Neural cell (in vitro differentiated cells): ENCODE data around the gene SND1. TPM values are rescaled to one million over a fixed set of nuclear protein-coding genes. Genes with fewer than 3 reads are reported as not detected.

Experiments used
- H2AFZ ChIP-seq: fragments of 200-600, 300-800 bp; sonication (generic), shearing (Covaris generic); 2 replicates; pipeline ENCODE4 v1.6.0; 2014; ENCODE audit warnings: low read depth, mild to moderate bottlenecking, antibody characterized with exemption, low read length, moderate library complexity
- H3F3A ChIP-seq: fragments of 200-600 bp; shearing (Covaris generic); 2 replicates; pipeline ENCODE4 v1.6.1; 2016; ENCODE audit warnings: mild to moderate bottlenecking, moderate library complexity, mixed read lengths, antibody characterized with exemption, low read length; ENCODE audit not compliant: insufficient read depth, poor library complexity, severe bottlenecking
- H3K27ac ChIP-seq: fragments of 200-600, 300-800 bp; sonication (generic), shearing (Covaris generic); 2 replicates; pipeline ENCODE4 v1.5.1; 2014; ENCODE audit warnings: mild to moderate bottlenecking, low read length, moderate library complexity
- H3K27me3 ChIP-seq: fragments of 300-800, 200-600 bp; sonication (generic), shearing (Covaris generic); 2 replicates; pipeline ENCODE4 v1.6.0; 2014; ENCODE audit warnings: mild to moderate bottlenecking, low read depth, low read length, moderate library complexity; ENCODE audit not compliant: insufficient read depth
- H3K36me3 ChIP-seq: fragments of 300-800, 200-600 bp; sonication (generic), shearing (Covaris generic); 2 replicates; pipeline ENCODE4 v1.5.1; 2014; ENCODE audit warnings: mild to moderate bottlenecking, antibody characterized with exemption, low read length, moderate library complexity; ENCODE audit not compliant: insufficient read depth
- H3K4me2 ChIP-seq: fragments of 300-800, 200-600 bp; sonication (generic), shearing (Covaris generic); 2 replicates; pipeline ENCODE4 v1.6.0; 2014; ENCODE audit warnings: mild to moderate bottlenecking, low read length
- H3K4me3 ChIP-seq: fragments of 300-800, 200-600 bp; sonication (generic), shearing (Covaris generic); 2 replicates; pipeline ENCODE4 v1.5.1; 2014; ENCODE audit warnings: mild to moderate bottlenecking, low read length, moderate library complexity
- H3K79me2 ChIP-seq: fragments of 200-600 bp; shearing (Covaris generic); replicated peaks from 2 replicates; pipeline ENCODE4 v1.6.0; 2014; ENCODE audit warnings: mild to moderate bottlenecking, low read length, moderate library complexity; ENCODE audit not compliant: insufficient read depth
- H3K9ac ChIP-seq: fragments of 300-800, 200-600 bp; sonication (generic), shearing (Covaris generic); 2 replicates; pipeline ENCODE4 v1.6.1; 2016; ENCODE audit warnings: mild to moderate bottlenecking, low read length, mixed read lengths
- H3K9me2 ChIP-seq: fragments of 200-600 bp; shearing (Covaris generic); 2 replicates; pipeline ENCODE4 v1.6.1; 2016; ENCODE audit warnings: mild to moderate bottlenecking, low read length, mixed read lengths; ENCODE audit not compliant: insufficient read depth
- H3K9me3 ChIP-seq: fragments of 200-600, 300-800 bp; sonication (generic), shearing (Covaris generic); 2 replicates; pipeline ENCODE4 v1.6.1; 2016; ENCODE audit warnings: mild to moderate bottlenecking, mixed run types, low read length, moderate library complexity, mixed read lengths
- H4K20me1 ChIP-seq: fragments of 200-600 bp; shearing (Covaris generic); 2 replicates; pipeline ENCODE4 v1.6.1; 2016; ENCODE audit warnings: mild to moderate bottlenecking, mixed run types; ENCODE audit not compliant: insufficient read depth
- CTCF ChIP-seq: fragments of 450-650 bp; IDR thresholded peaks from 2 replicates; pipeline ENCODE4 v1.5.1; 2014; ENCODE audit warnings: antibody characterized with exemption, mild to moderate bottlenecking, moderate library complexity; ENCODE audit not compliant: poor library complexity, severe bottlenecking
- EP300 ChIP-seq: fragments of 450-650 bp; conservative IDR thresholded peaks from 2 replicates; pipeline ENCODE4 v1.6.1; 2014; ENCODE audit warnings: antibody characterized with exemption, mild to moderate bottlenecking, moderate library complexity; ENCODE audit not compliant: poor library complexity, severe bottlenecking
- EZH2 ChIP-seq: fragments of 200-600, 300-800 bp; shearing (Covaris generic), sonication (generic); IDR thresholded peaks from 2 replicates; pipeline ENCODE4 v1.6.1; 2014; ENCODE audit warnings: antibody characterized with exemption, low read length, borderline replicate concordance, mild to moderate bottlenecking; ENCODE audit not compliant: insufficient read depth, poor library complexity, severe bottlenecking
- MXI1 ChIP-seq: fragments of 450-650 bp; conservative IDR thresholded peaks from 2 replicates; pipeline ENCODE4 v1.6.1; 2014; ENCODE audit warnings: antibody characterized with exemption, mild to moderate bottlenecking; ENCODE audit not compliant: poor library complexity, severe bottlenecking
- POLR2AphosphoS5 ChIP-seq: IDR thresholded peaks from 2 replicates; pipeline ENCODE4 v1.6.1; 2012
- RAD21 ChIP-seq: fragments of 450-650 bp; conservative IDR thresholded peaks from 2 replicates; pipeline ENCODE4 v1.6.1; 2014; ENCODE audit warnings: antibody characterized with exemption, mild to moderate bottlenecking, moderate library complexity
- REST ChIP-seq: IDR thresholded peaks from 2 replicates; pipeline ENCODE4 v1.6.1; 2012; ENCODE audit warnings: borderline replicate concordance
- SMC3 ChIP-seq: fragments of 450-650 bp; conservative IDR thresholded peaks from 2 replicates; pipeline ENCODE4 v1.6.1; 2014; ENCODE audit warnings: antibody characterized with exemption, mild to moderate bottlenecking, moderate library complexity; ENCODE audit not compliant: poor library complexity
- TAF1 ChIP-seq: IDR thresholded peaks from 2 replicates; pipeline ENCODE4 v1.6.1; 2012; ENCODE audit warnings: low read depth
- polyA plus RNA-seq: library from polyadenylated mRNA; depleted of rRNA; stranded (reverse); fragments of >200 nt; gene quantifications from 2 replicates; pipeline ENCODE4 v1.2.3, GENCODE V29; 2014

SND1 gene
- polyA plus RNA-seq, 1 donor from 2014 or later = 37.4 TPM

GRCh38 chr7:128021366-128021765 is 369.4 kb downstream of the SND1 start:
- Histone ChIP-seq H4K20me1 (peaks cover 6% of the 10 kb centered on the region), H3K27me3 (no peaks in the 10 kb centered on the region), H2AFZ (no peak overlapping the region), H3K9me2 (no peaks in the 10 kb centered on the region), H3K4me2 (no peak overlapping the region), H3K9ac (no peak overlapping the region), H3K79me2 (peaks cover 43% of the 10 kb centered on the region), H3K27ac (no peak overlapping the region), H3F3A (no peaks in the 10 kb centered on the region), H3K4me3 (no peak overlapping the region), H3K36me3 (no peaks in the 10 kb centered on the region), H3K9me3 (no peaks in the 10 kb centered on the region)
- TF ChIP-seq EP300 (no peak), REST (no peak), EZH2 (no peak), MXI1 (no peak), SMC3 (no peak), RAD21 (no peak), TAF1 (no peak), POLR2AphosphoS5 (no peak), CTCF (no peak)

- no peaks in the 10 kb centered on the region for H3K9me3 ChIP-seq
- H3K9ac ChIP-seq = no peak overlapping the region
- no peak overlapping the region for H3K4me2 ChIP-seq
- peaks cover 10% of the 10 kb centered on the region for H4K20me1 ChIP-seq
- peaks cover 58% of the 10 kb centered on the region for H3K79me2 ChIP-seq
- H3K9me2 ChIP-seq = no peaks in the 10 kb centered on the region
- H3K4me3 ChIP-seq = peak overlapping the region; percentile 34
- H3K27me3 ChIP-seq = no peaks in the 10 kb centered on the region
- H3K36me3 ChIP-seq = no peaks in the 10 kb centered on the region
- no peak overlapping the region for H3K27ac ChIP-seq
- H3F3A ChIP-seq = no peaks in the 10 kb centered on the region
- no peak for TF ChIP-seq POLR2AphosphoS5
- no peak for TF ChIP-seq CTCF
- no peak for TF ChIP-seq EZH2
- no peak for TF ChIP-seq REST
- no peak for TF ChIP-seq SMC3
- TF ChIP-seq MXI1 = no peak
- TF ChIP-seq TAF1 = no peak
- no peak for TF ChIP-seq RAD21
- no peak for TF ChIP-seq EP300
- H2AFZ ChIP-seq = no peak overlapping the region
Observed at GRCh38 chr7:128022631-128023532, 370.9 kb downstream of the SND1 start.
